ENCODE data around the gene MAPKAPK3. TPM values are rescaled to one million over a fixed set of nuclear protein-coding genes. Genes with fewer than 3 reads are reported as not detected.

MAPKAPK3 gene
- total and polyA plus RNA-seq, 2 of the 4 experiments (the other 2 are of a cell fraction), result 38.3 to 57.2 TPM

DNA sequence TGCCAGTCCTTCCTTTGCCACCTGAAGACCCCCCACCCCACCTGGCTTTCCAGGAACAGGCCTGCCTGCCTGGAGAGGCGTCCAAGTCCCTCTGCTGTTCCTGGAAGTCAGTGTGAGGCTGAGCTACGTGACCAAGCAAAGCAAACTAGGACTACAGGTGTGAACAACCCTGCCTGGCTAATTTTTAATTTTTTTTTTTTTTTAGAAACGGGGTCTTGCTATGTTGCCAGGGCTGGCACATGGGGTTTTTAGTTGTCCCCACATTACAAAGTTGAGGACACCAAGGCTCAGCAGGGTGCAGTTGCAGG is 30.2 kb upstream of the MAPKAPK3 start:
- POLR2A ChIA-PET (ENCODE audit: unreplicated experiment), result no interaction called here
- CTCF ChIA-PET, result interaction anchor here (0.6 kb wide), 1 partner anchor 45 kb away, joined by 3 read pairs; no protein-coding TSS in a partner anchor

More for the DNA sequence above, 30.2 kb upstream of the MAPKAPK3 start:
- no peak overlapping the region for H4K91ac ChIP-seq (ENCODE audit: insufficient read depth, low read depth, low read length)
- H3K9ac ChIP-seq (ENCODE audit: low read depth, low read length), result no peak overlapping the region
- no peaks in the 10 kb centered on the region for H3K79me1 ChIP-seq (ENCODE audit: low read depth in 1 of 2, low read length in 2 of 2)
- no peak overlapping the region for H3K4ac ChIP-seq (ENCODE audit: low read depth, low read length)
- H3K56ac ChIP-seq (ENCODE audit: extremely low read depth, insufficient read depth, low read length), result no peak overlapping the region
- no peaks in the 10 kb centered on the region; the same call in 1 of the 2 replicates for H3K4me1 ChIP-seq (ENCODE audit: control insufficient read depth, insufficient read depth, low read length)
- in situ Hi-C loops (cut with MboI; ENCODE audit: low sequenced_read_pairs), result no loop called here
- no peak overlapping the region for H2AFZ ChIP-seq (replicated peaks; ENCODE audit: low read length, poor library complexity)
- no peak overlapping the region for H2BK120ac ChIP-seq (ENCODE audit: low read depth, low read length)
- H3K14ac ChIP-seq (replicated peaks; ENCODE audit: low read depth, low read length), result no peak overlapping the region
- TF ChIP-seq FOS (IDR thresholded peaks at IDR 0.05; ENCODE audit: low read depth, low read length), result no peak
- TF ChIP-seq, protein P1, sequence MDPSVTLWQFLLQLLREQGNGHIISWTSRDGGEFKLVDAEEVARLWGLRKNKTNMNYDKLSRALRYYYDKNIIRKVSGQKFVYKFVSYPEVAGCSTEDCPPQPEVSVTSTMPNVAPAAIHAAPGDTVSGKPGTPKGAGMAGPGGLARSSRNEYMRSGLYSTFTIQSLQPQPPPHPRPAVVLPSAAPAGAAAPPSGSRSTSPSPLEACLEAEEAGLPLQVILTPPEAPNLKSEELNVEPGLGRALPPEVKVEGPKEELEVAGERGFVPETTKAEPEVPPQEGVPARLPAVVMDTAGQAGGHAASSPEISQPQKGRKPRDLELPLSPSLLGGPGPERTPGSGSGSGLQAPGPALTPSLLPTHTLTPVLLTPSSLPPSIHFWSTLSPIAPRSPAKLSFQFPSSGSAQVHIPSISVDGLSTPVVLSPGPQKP (IDR thresholded peaks at IDR 0.05; ENCODE audit: borderline replicate concordance, low read depth, low read length), result no peak
- no peak for TF ChIP-seq MAFK (IDR thresholded peaks at IDR 0.05; ENCODE audit: low read depth, low read length)
- TF ChIP-seq RCOR1 (IDR thresholded peaks at IDR 0.05; ENCODE audit: insufficient replicate concordance, low read length), result no peak
- no peak for TF ChIP-seq RFX5 (IDR thresholded peaks at IDR 0.05; ENCODE audit: low read depth, low read length)
- no peak for TF ChIP-seq CEBPB (IDR thresholded peaks at IDR 0.05; ENCODE audit: low read depth, low read length)
- H3K4me2 ChIP-seq (ENCODE audit: low read depth, low read length), result no peak overlapping the region
- H2AK5ac ChIP-seq (ENCODE audit: low read depth, low read length), result no peak overlapping the region
- no peak overlapping the region for H2AK9ac ChIP-seq (replicated peaks; ENCODE audit: low read depth, low read length, poor library complexity)
- ATAC-seq (ENCODE audit: low read depth) (no peak), DNase-seq (no peak)
- no TSS peak for BruUV-seq (replicated peaks)
- no peak overlapping the region for H2BK20ac ChIP-seq (ENCODE audit: low read depth, low read length)
- H4K8ac ChIP-seq (ENCODE audit: low read depth in 2 of 2, low read length in 2 of 2), result no peak overlapping the region
- no peak overlapping the region for H3K18ac ChIP-seq (ENCODE audit: low read depth, low read length)
- no peak overlapping the region for H2BK15ac ChIP-seq (ENCODE audit: low read depth, low read length)
- no peak overlapping the region for H3K4me3 ChIP-seq (ENCODE audit: insufficient read depth, low read depth, low read length)
- H2BK5ac ChIP-seq (ENCODE audit: low read depth, low read length, poor library complexity, severe bottlenecking), result no peak overlapping the region
- WGBS, 2 experiments (ENCODE audit: extremely low coverage in 2 of 2, insufficient read length in 1 of 2), result no CpG with 5 or more reads among the region's 3 CpGs
- no peaks in the 10 kb centered on the region for H3K9me3 ChIP-seq (ENCODE audit: control insufficient read depth, insufficient read depth, low read length)
- H4K20me1 ChIP-seq (ENCODE audit: insufficient read depth, low read length), result no peaks in the 10 kb centered on the region
- no peak overlapping the region for H3K23ac ChIP-seq (ENCODE audit: low read depth, low read length)
- no peak overlapping the region for H4K5ac ChIP-seq (ENCODE audit: low read depth, low read length)
- dilution Hi-C loops (cut with HindIII; ENCODE audit: low sequenced_read_pairs, unreplicated experiment), result no loop called here
- intact Hi-C loops (cut with micrococcal nuclease), result no loop called here
- H3K36me3 ChIP-seq (ENCODE audit: control insufficient read depth, insufficient read depth, low read length), result peaks cover 6% of the 10 kb centered on the region; the same call in 1 of the 2 replicates
- H3K27ac ChIP-seq (ENCODE audit: insufficient read depth, low read length), result no peak overlapping the region
- H3K27me3 ChIP-seq (ENCODE audit: control insufficient read depth, insufficient read depth, low read length), result no peaks in the 10 kb centered on the region
- 0 out of 2 replicates have a peak, but pooled peaks cover 3% of the 10 kb centered on the region for H3K9me1 ChIP-seq (ENCODE audit: insufficient read depth, low read length)

Measured in IMR-90 (cell line).